Astrocyte (in vitro differentiated cells and primary cell): ENCODE results near the gene SPARC. TPM values are rescaled to one million over a fixed set of nuclear protein-coding genes. Genes with fewer than 3 reads are reported as not detected.

ENCODE experiments used
- DNase-seq: peaks from one replicate; pipeline ENCODE4 v3.0.0-alpha.2; 2010; ENCODE audit warnings: low read depth
- FAIRE-seq: peaks from 2 replicates; lab custom pipeline; 2011; peaks lifted over from hg19 to GRCh38; lab: Jason Lieb, UNC
- H2AFZ ChIP-seq: 2 replicates; pipeline ENCODE4 v1.6.0; 2012; ENCODE audit warnings: low read depth, low read length, inconsistent platforms
- H3K27ac ChIP-seq: 2 replicates; pipeline ENCODE4 v1.5.1; 2011; ENCODE audit warnings: low read depth, low read length, inconsistent platforms
- H3K27me3 ChIP-seq: 2 replicates; pipeline ENCODE4 v1.6.0; 2011; ENCODE audit warnings: low read length, inconsistent platforms; ENCODE audit not compliant: insufficient read depth
- H3K36me3 ChIP-seq: 2 replicates; pipeline ENCODE4 v1.5.1; 2011; ENCODE audit warnings: low read length, inconsistent platforms; ENCODE audit not compliant: insufficient read depth
- H3K4me1 ChIP-seq: 2 replicates; pipeline ENCODE4 v1.5.1; 2011; ENCODE audit warnings: low read length, inconsistent platforms; ENCODE audit not compliant: insufficient read depth
- H3K4me2 ChIP-seq: 2 replicates; pipeline ENCODE4 v1.6.0; 2012; ENCODE audit warnings: low read length, inconsistent platforms
- H3K4me3 ChIP-seq: 2 replicates; pipeline ENCODE4 v1.5.1; 2011; ENCODE audit warnings: low read depth, mild to moderate bottlenecking, low read length, inconsistent platforms; ENCODE audit not compliant: insufficient read depth
- H3K79me2 ChIP-seq: 2 replicates; pipeline ENCODE4 v1.6.0; 2012; ENCODE audit warnings: mild to moderate bottlenecking, low read length, inconsistent platforms; ENCODE audit not compliant: insufficient read depth
- H3K9ac ChIP-seq: 2 replicates; pipeline ENCODE4 v1.6.0; 2012; ENCODE audit warnings: mild to moderate bottlenecking, low read length, inconsistent platforms
- H3K9me3 ChIP-seq: 2 replicates; pipeline ENCODE4 v1.5.1; 2012; ENCODE audit warnings: low read depth, mild to moderate bottlenecking, low read length, inconsistent platforms; ENCODE audit not compliant: insufficient read depth
- H4K20me1 ChIP-seq: 2 replicates; pipeline ENCODE4 v1.6.0; 2012; ENCODE audit warnings: low read length, inconsistent platforms; ENCODE audit not compliant: insufficient read depth
- H3K27ac Mint-ChIP-seq: one replicate; pipeline ENCODE4 v1.8.0; 2021; ENCODE audit warnings: mild to moderate bottlenecking, mixed read lengths; ENCODE audit not compliant: unreplicated experiment
- H3K27me3 Mint-ChIP-seq: one replicate; pipeline ENCODE4 v1.8.0; 2021; ENCODE audit warnings: low read depth, mixed read lengths; ENCODE audit not compliant: unreplicated experiment
- H3K36me3 Mint-ChIP-seq: one replicate; pipeline ENCODE4 v1.8.0; 2021; ENCODE audit warnings: low read depth, mixed read lengths; ENCODE audit not compliant: unreplicated experiment
- H3K4me1 Mint-ChIP-seq: one replicate; pipeline ENCODE4 v1.8.0; 2021; ENCODE audit warnings: low read depth, mixed read lengths; ENCODE audit not compliant: unreplicated experiment
- H3K4me3 Mint-ChIP-seq: one replicate; pipeline ENCODE4 v1.8.0; 2021; ENCODE audit warnings: mild to moderate bottlenecking, moderate library complexity, mixed read lengths; ENCODE audit not compliant: unreplicated experiment
- H3K9me3 Mint-ChIP-seq: one replicate; pipeline ENCODE4 v1.8.0; 2021; ENCODE audit warnings: mild to moderate bottlenecking, mixed read lengths; ENCODE audit not compliant: unreplicated experiment
- EZH2 ChIP-seq: IDR thresholded peaks from 2 replicates; pipeline ENCODE4 v1.6.1; 2012; ENCODE audit warnings: mild to moderate bottlenecking, low read length, inconsistent platforms; ENCODE audit not compliant: insufficient read depth
- total RNA-seq: library from RNA; stranded (reverse); gene quantifications from 2 replicates; pipeline ENCODE4 v1.2.1, GENCODE V29; 2021
- TF ChIP-seq, protein P1 (sequence below): IDR thresholded peaks from 2 replicates; pipeline ENCODE4 v1.5.1; 2011; ENCODE audit warnings: low read depth, mild to moderate bottlenecking, inconsistent platforms, low read length, moderate library complexity; ENCODE audit not compliant: insufficient read depth

SPARC gene
- total RNA-seq, 1 donor from 2014 or later, result 15,667 TPM

DNA sequence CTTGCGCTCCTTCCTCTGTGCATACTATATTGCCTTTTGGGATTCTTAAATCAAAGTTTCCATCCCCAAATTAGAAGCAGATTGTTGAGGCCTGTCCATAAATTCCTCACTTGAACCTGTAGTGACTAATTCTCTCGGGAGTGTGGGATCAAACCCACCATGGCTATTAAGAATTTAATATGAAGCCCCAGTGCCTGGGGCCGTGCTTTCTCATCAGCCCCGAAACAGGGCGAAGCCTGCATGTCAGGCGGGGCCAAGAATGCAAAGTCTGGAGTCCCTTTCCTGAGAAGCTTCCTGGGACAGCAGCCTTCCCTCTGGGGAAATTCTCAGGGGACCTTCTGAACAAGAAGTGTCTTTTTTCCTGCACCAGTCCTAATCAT is 66.3 kb downstream of the SPARC start:
- Mint-ChIP-seq H3K4me1 (peaks cover 18% of the 10 kb centered on the region), H3K27me3 (peaks cover 19% of the 10 kb centered on the region), H3K27ac (no peak overlapping the region), H3K4me3 (no peak overlapping the region), H3K36me3 (no peaks in the 10 kb centered on the region), H3K9me3 (no peaks in the 10 kb centered on the region)
- Histone ChIP-seq H3K27ac (no peak overlapping the region), H3K4me2 (peak overlapping the region; percentile 25), H3K4me1 (peaks cover 8% of the 10 kb centered on the region), H2AFZ (no peak overlapping the region), H3K9ac (no peak overlapping the region), H3K36me3 (no peaks in the 10 kb centered on the region), H4K20me1 (no peaks in the 10 kb centered on the region), H3K9me3 (peaks cover 3% of the 10 kb centered on the region), H3K27me3 (peaks cover 6% of the 10 kb centered on the region), H3K79me2 (no peaks in the 10 kb centered on the region), H3K4me3 (no peak overlapping the region)
- no peak for FAIRE-seq
- no peak for DNase-seq
- no peak for TF ChIP-seq EZH2
- TF ChIP-seq, protein P1, sequence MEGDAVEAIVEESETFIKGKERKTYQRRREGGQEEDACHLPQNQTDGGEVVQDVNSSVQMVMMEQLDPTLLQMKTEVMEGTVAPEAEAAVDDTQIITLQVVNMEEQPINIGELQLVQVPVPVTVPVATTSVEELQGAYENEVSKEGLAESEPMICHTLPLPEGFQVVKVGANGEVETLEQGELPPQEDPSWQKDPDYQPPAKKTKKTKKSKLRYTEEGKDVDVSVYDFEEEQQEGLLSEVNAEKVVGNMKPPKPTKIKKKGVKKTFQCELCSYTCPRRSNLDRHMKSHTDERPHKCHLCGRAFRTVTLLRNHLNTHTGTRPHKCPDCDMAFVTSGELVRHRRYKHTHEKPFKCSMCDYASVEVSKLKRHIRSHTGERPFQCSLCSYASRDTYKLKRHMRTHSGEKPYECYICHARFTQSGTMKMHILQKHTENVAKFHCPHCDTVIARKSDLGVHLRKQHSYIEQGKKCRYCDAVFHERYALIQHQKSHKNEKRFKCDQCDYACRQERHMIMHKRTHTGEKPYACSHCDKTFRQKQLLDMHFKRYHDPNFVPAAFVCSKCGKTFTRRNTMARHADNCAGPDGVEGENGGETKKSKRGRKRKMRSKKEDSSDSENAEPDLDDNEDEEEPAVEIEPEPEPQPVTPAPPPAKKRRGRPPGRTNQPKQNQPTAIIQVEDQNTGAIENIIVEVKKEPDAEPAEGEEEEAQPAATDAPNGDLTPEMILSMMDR, result no peak

DNA sequence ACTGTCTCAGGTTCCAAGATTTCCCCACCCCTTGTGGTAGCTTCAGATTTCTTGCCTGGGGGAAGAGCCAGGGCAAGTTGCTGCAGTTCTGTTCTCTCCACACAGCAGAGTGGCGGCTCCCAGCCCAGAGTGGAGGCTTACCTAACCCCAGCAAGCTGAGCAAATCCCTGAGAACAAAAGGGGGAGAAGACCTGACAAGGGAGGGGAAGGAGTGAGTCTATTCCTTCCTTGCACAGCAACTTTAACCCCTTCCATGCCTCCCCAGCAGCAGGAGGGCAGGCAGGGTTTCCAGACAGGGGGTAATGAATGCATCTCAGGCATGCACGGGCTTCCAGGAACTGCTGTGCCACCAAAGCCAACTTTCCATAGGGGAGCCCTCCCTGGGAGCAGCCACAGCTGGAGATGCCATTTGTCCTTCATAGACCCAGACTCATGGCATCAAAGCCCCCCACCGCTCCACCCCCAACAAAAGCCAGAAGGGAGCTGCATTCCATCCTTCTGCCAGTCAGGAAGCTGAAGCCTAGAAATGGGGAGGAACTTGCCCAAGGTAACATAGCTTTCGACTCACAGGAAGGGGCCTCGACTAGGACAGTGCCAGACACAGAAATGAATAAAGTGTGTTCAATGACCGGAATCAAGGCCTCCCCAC is 66.8 kb downstream of the SPARC start:
- Mint-ChIP-seq H3K27me3 (peaks cover 19% of the 10 kb centered on the region), H3K4me1 (peaks cover 23% of the 10 kb centered on the region), H3K4me3 (no peak overlapping the region), H3K9me3 (peaks cover 1% of the 10 kb centered on the region), H3K27ac (no peak overlapping the region), H3K36me3 (no peaks in the 10 kb centered on the region)
- no peak overlapping the region for H2AFZ ChIP-seq
- FAIRE-seq (no peak), DNase-seq (no peak)
- H3K9me3 ChIP-seq, result peaks cover 3% of the 10 kb centered on the region
- H3K27me3 ChIP-seq, result peaks cover 2% of the 10 kb centered on the region
- H4K20me1 ChIP-seq, result no peaks in the 10 kb centered on the region
- H3K4me2 ChIP-seq, result peak overlapping the region; percentile 25
- no peak overlapping the region for H3K27ac ChIP-seq
- peaks cover 8% of the 10 kb centered on the region for H3K4me1 ChIP-seq
- no peak for TF ChIP-seq EZH2
- TF ChIP-seq, protein P1, result no peak
- no peak overlapping the region for H3K9ac ChIP-seq
- no peaks in the 10 kb centered on the region for H3K36me3 ChIP-seq
- H3K4me3 ChIP-seq, result no peak overlapping the region
- H3K79me2 ChIP-seq, result no peaks in the 10 kb centered on the region

DNA sequence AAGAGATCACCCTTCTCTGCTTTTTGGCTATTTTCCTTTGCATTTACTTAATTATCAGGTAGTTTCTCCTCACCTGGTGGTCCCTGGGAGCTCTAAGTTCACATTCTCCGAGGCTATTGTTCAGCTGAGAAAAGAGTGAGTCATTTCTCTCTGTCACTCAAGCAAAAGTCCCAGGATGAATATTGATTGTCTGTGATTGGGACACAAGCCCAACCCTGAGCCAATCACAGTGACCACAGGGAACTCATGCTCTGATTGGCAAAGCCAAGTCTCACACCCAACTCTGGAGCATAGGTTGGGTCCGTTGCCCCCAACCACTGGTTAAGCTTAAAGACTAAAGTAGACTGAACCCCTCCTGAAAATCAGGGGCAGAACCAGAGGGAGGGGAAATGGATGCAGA is 67.8 kb downstream of the SPARC start:
- H3K27me3 ChIP-seq, result peaks cover 9% of the 10 kb centered on the region
- H3K9ac ChIP-seq, result no peak overlapping the region
- H3K4me1 Mint-ChIP-seq, result peaks cover 27% of the 10 kb centered on the region
- H4K20me1 ChIP-seq, result no peaks in the 10 kb centered on the region
- H3K4me3 Mint-ChIP-seq, result no peak overlapping the region
- no peak overlapping the region for H3K27ac ChIP-seq
- H3K36me3 ChIP-seq, result no peaks in the 10 kb centered on the region
- no peak overlapping the region for H3K27ac Mint-ChIP-seq
- H3K79me2 ChIP-seq, result no peaks in the 10 kb centered on the region
- no peak for DNase-seq
- H3K4me1 ChIP-seq, result peaks cover 8% of the 10 kb centered on the region
- no peaks in the 10 kb centered on the region for H3K36me3 Mint-ChIP-seq
- TF ChIP-seq, protein P1, result no peak
- no peak for TF ChIP-seq EZH2
- peaks cover 3% of the 10 kb centered on the region for H3K9me3 ChIP-seq
- H3K27me3 Mint-ChIP-seq, result peaks cover 15% of the 10 kb centered on the region
- no peak for FAIRE-seq
- H3K4me3 ChIP-seq, result no peak overlapping the region
- H2AFZ ChIP-seq, result no peak overlapping the region
- H3K9me3 Mint-ChIP-seq, result peaks cover 1% of the 10 kb centered on the region
- H3K4me2 ChIP-seq, result no peak overlapping the region
